ENCODE measurements around the gene DTNA. TPM values are rescaled to one million over a fixed set of nuclear protein-coding genes. Genes with fewer than 3 reads are reported as not detected.
A peak's percentile ranks its signal among the peaks of the same experiment; 100 is the strongest.

The DTNA gene
- total RNA-seq, 4 donors from 2014 or later = 22.7 to 60.5 (median 43.7) TPM

DNA sequence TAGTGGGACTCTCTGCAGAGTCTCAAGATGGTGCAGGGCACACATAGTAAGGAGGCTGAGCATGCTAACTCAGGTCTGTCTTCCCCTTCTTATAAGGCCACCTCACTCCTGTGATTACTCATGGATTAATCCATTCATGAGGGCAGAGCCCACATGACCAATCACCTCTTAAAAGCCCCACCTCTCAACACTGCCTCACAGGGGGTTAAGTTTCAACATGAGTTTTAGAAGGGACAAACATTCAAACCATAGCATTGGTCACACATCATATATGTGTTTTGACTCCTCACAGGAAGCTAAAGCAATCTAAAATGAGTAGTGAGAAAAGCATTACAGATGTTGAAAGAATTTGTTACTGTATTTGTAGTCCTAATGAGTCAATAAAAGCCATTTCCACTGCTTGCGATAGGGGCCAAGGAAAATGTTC is 57.5 kb downstream of the DTNA start:
- DNase-seq (ENCODE audit: low spot score) (no peak), ATAC-seq (ENCODE audit: low FRiP score) (no peak)
- TF ChIP-seq, protein P1, sequence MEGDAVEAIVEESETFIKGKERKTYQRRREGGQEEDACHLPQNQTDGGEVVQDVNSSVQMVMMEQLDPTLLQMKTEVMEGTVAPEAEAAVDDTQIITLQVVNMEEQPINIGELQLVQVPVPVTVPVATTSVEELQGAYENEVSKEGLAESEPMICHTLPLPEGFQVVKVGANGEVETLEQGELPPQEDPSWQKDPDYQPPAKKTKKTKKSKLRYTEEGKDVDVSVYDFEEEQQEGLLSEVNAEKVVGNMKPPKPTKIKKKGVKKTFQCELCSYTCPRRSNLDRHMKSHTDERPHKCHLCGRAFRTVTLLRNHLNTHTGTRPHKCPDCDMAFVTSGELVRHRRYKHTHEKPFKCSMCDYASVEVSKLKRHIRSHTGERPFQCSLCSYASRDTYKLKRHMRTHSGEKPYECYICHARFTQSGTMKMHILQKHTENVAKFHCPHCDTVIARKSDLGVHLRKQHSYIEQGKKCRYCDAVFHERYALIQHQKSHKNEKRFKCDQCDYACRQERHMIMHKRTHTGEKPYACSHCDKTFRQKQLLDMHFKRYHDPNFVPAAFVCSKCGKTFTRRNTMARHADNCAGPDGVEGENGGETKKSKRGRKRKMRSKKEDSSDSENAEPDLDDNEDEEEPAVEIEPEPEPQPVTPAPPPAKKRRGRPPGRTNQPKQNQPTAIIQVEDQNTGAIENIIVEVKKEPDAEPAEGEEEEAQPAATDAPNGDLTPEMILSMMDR (IDR thresholded peaks at IDR 0.05) = no peak

DNA sequence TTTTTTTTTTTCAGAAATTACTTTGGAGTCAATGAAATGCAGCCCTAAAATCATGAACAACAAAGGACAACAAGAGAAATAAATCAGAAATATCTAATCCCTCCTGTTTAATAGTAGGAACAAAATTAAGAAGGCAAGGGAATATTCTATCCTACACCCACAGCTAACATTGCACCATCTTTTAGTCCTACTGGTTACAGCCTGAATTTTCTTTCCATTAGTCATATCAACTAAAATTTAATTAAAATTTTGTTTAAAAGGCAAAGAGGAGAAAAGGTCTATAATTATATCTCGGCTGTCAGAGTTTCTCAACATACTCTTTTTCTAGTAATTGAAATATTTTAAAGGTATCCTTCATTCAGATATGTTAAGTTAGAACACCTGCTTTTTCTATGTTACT is 61.9 kb downstream of the DTNA start:
- TF ChIP-seq, protein P1 (IDR thresholded peaks at IDR 0.05) = no peak
- DNase-seq (ENCODE audit: low spot score) = no peak
- no peak for ATAC-seq (ENCODE audit: low FRiP score)

DNA sequence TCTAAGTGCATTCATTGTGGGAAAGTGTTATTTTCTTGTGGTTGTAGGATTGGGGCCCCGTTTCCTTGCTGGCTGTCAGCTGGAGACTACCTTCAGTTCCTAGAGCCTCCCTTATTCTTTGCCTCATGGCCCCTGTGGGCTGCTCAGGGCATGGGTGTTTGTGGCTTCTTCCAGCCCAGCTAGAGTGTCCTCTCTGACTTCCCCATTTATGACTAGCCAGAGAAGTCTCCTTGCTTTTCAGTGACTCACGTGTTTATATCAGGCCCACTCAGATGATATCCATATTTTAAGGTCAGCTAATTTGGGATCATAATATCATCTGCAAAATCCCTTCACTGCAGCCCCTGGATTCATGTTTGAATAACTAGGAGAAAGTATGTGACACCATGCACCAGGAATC is 62.8 kb downstream of the DTNA start:
- DNase-seq (ENCODE audit: low spot score) (no peak), ATAC-seq (ENCODE audit: low FRiP score) (peak; percentile 31)
- TF ChIP-seq, protein P1 (IDR thresholded peaks at IDR 0.05) = no peak

DNA sequence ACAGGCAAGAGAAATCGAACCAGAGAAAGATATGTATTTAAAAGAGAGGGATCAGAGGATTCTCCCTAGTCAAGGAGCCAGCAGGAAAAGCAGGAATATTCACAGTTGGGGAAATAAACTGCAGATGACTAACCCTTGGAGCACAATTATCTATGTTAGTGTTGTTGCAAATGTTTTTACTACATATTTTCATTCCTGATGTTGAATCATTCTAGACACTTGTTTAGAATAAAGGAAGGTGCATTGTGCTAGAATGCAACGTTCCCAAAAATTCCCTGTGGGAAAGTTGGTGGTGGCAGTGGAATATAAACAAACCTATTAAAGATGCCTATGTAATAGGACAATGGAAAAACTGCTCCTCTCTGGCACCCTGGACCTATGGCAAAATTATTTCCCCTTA is 63.3 kb downstream of the DTNA start:
- TF ChIP-seq, protein P1 (IDR thresholded peaks at IDR 0.05) = no peak
- peak; percentile 65 for ATAC-seq (ENCODE audit: low FRiP score)
- no peak for DNase-seq (ENCODE audit: low spot score)

DNA sequence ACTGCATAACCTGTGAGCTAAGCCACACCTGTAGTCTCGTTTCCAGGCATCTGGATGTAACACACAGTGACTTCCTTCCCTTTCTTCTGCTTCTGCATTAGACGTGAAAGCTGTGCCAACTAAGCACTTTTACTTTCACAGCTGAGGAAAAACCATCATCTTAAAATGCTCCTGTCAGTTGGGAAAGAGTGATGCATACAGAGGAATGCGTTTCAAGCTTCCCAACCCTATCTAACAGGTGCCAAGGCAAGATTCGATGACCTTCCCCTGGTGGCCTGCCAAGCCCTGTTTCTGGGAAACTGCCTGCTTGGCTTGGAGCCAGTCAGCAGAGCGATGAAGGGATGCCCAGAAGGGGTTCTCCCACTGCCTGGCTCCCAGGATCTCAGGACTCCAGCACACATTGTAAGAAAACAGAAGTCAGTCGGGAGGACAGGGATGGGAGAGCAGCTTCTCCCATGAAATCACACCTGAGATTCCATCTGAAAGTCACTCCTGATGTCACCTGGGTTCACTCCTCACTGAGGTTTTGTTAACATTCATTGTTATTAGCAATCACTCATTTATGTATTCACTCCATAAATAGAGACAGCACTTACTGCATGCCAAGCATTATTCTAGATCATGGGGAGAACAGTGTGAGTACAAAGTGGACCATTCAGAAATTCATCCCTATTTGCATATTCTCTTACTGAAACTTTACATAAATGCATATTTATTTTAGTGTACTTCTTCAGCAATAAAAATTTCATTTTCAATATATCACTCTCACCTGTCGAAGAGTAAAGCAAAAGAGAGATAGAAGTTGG is 64.1 kb downstream of the DTNA start:
- TF ChIP-seq, protein P1 (IDR thresholded peaks at IDR 0.05) = no peak
- ATAC-seq (ENCODE audit: low FRiP score) = peak; percentile 92
- peak; percentile 47 for DNase-seq (ENCODE audit: low spot score)

DNA sequence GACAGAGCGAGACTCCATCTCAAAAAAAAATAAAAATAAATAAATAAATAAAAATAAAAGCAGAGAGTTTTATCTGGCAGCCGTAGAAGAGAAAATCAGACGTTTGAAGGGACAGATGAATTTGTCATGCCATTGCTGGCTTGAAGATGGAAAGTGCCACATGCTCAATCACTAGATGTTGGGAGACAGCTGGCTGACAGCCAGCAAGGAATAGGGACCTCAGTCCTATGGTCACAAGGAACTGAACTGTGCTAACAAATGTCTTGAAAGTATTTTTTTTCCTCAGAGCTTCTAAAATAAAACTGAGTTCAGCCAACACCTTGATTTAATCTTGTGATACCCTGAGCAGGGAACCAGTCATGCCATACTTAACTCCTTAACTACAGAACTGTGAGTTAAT is 65.4 kb downstream of the DTNA start:
- ATAC-seq (ENCODE audit: low FRiP score) = no peak
- no peak for DNase-seq (ENCODE audit: low spot score)

More for the DNA sequence above, 65.4 kb downstream of the DTNA start:
- TF ChIP-seq, protein P1 (IDR thresholded peaks at IDR 0.05) = no peak
